HG03354 (cell line): ENCODE results near the gene WDR36.
"Not testable (repeated sequence)": the region's sequence is repeated elsewhere in the genome, so short reads cannot be mapped to it uniquely, and the experiment has no call there.

Experiments
- ATAC-seq: cut with Tn5 transposase; IDR thresholded peaks from one replicate; pipeline ENCODE4 v1.9.1; 2021; ENCODE audit warnings: mild to moderate bottlenecking; ENCODE audit not compliant: unreplicated experiment, poor library complexity, severe bottlenecking

Gene WDR36

GRCh38 chr5:111132731-111133435 is 40.7 kb downstream of the WDR36 start:
- ATAC-seq: no peak

- ATAC-seq: no peak
Observed at GRCh38 chr5:111133436-111133751, 41.2 kb downstream of the WDR36 start.

DNA sequence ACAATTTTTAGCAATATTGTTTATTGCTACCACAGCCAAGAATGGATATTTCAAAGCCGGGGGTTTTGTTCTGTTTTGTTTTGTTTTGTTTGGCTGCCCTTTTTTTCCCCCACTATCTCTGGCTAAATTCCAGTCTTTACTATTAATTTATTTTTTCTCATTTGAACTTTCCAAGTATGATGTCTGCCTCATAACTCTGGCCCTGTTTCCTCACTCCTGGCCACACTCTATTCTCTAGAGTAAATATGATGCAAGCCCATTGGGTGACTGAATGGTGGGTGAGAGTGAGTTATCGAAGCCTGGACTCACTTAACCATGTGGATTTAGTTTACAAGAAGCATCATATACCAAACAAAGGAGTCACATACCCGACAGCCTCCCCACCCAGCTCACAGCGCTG is 41.9 kb downstream of the WDR36 start:
- no peak for ATAC-seq

- no peak for ATAC-seq
Observed at GRCh38 chr5:111134864-111135263, 42.7 kb downstream of the WDR36 start.

GRCh38 chr5:111135363-111135762 is 43.2 kb downstream of the WDR36 start:
- ATAC-seq: no peak

GRCh38 chr5:111135946-111136345 is 43.8 kb downstream of the WDR36 start:
- ATAC-seq: no peak

DNA sequence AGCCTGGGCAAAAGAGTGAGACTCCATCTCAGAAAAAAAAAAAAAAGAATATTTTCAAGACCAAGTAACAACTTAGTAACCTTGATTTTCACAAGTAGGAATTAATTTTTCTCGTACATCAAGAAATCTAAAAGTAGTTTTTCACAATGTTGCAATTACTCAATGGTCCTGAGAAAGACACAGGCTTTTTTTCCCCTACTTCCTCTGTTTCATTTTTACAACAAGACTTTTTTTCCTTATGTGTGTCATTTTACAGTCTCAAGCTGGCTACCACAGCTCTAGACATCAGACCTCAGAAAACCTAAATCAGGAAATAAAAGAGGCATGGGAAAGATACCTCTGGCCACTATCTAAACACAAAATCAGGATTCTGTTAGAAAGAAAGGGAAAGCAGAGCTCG is 45.9 kb downstream of the WDR36 start:
- no peak for ATAC-seq

- ATAC-seq: not testable (repeated sequence)
Observed at GRCh38 chr5:111141471-111141870, 49.3 kb downstream of the WDR36 start.

- no peak for ATAC-seq
Observed at GRCh38 chr5:111142932-111143331, 50.8 kb downstream of the WDR36 start.

GRCh38 chr5:111143910-111144309 is 51.8 kb downstream of the WDR36 start:
- peak; percentile 31 for ATAC-seq

DNA sequence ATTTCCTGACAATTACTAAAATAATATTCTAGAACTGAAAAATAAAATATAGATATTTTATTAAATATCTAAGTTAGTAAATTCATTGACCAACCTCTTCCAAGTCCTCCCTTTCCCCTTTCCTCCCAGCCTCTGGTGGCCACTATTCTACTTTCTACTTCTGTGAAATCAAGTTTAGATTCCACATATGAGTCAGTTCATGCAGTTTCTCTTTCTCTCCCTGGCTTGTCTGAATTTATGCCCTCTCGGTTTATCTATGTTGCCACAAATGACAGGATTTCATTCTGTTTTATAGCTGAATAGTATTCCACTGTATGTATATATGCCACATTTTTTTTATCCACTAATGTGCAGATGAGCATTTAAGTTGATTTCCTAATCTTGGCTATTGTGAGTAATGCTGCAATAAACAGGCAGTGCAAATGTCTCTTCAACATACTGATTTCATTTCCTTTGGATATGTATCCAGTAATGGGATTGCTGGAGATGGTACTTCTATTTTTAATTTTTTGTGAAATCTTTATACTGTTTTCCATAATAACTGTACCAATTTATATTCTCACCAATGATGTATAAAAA is 52.3 kb downstream of the WDR36 start:
- ATAC-seq: peak; percentile 99

DNA sequence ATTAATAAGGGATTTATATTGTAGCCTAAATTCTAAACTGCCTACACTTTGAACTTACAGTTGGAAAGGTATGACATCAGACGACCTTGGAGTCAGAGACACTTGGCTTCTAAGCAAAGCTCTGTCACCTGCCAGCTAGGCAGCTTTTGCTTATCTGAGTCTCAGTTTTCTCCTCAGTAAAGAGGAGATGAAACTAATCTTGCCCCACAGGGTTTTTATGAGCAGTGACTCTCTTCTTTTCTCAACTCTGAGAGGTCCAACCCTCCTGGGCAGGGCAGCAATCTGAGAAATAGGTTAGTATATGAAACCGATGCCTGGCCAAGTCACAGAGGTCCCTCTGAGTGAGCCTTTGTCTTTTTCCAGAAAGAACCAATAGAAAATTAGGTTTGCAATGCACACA is 53.9 kb downstream of the WDR36 start:
- ATAC-seq: no peak

GRCh38 chr5:111147502-111147901 is 55.4 kb downstream of the WDR36 start:
- ATAC-seq: no peak

DNA sequence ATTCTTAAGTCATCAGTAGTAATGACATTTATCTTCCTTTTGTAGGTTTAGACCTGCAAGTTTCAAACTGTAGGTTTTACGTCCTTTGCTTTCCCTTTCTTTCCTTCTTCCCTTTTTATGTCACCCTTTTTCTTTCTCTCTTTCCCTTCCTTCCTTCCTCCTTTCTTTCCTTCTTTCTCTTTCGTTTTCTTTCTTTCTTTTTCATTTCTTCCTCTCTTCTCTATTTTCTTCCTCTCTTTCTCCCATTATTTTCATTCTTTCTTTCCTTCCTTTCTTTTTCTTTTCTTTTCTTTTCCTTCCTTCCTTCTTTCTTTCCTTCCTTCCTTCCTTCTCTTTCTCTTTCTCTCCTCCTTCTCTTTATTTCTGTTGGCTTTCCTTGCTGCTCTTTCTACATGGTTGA is 59.9 kb downstream of the WDR36 start:
- ATAC-seq: no peak

- no peak for ATAC-seq
Observed at GRCh38 chr5:111153483-111153882, 61.3 kb downstream of the WDR36 start.

- ATAC-seq: no peak
Observed at GRCh38 chr5:111153945-111154344, 61.8 kb downstream of the WDR36 start.

GRCh38 chr5:111158105-111158744 is 66.1 kb downstream of the WDR36 start:
- peak; percentile 93 for ATAC-seq

DNA sequence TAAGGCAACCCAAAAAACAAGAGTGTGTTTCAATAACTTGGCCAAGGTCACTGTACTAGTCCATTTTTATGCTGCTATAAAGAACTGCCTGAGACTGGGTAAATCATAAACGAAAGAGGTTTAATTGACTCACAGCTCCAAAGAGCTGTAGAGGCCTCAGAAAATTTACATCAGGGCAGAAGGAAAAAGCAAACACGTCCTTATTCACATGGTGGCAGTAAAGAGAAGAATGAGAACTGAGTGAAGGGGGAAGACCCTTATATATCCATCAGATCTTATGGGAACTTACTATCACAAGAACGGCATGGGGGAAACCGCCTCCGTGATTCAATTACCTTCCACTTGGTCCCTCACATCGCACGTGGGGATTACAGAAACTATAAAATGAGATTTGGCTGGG is 67.7 kb downstream of the WDR36 start:
- no peak for ATAC-seq

GRCh38 chr5:111163000-111163399 is 70.9 kb downstream of the WDR36 start:
- no peak for ATAC-seq

DNA sequence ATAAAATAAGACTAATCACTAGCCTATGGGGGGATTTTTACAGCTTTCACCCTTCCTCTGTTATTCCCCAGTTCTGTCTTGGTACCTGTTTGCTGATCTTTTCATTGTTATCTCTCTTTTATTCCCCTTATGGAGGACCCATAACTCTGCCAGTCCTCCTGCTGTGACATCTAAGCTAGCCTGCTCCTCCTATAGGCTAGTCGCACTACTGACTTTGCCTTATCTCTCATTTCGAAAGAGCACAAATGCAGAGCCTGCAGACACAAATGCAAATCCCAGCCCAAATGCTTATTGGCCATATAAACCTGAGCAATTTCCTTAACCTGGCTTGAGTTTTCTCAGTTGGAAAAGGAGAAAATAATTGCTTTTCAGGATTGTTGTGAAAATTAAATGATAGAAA is 72.9 kb downstream of the WDR36 start:
- no peak for ATAC-seq

GRCh38 chr5:111167551-111167950 is 75.4 kb downstream of the WDR36 start:
- ATAC-seq: no peak
